Mammary epithelial cell (primary cell): ENCODE measurements around the gene METTL5.

Experiments used
- CTCF ChIP-seq, 2 donors: IDR thresholded peaks in 1 of 2; conservative IDR thresholded peaks in 1 of 2; 2 replicates each; pipeline ENCODE4 v1.5.1; 2011 to 2012; ENCODE audit warnings: inconsistent platforms in 2 of 2, low read length in 2 of 2, mild to moderate bottlenecking in 2 of 2, control low read depth in 1 of 2, low read depth in 1 of 2; ENCODE audit not compliant: insufficient read depth in 1 of 2; ENCODE audit errors: extremely low read depth in 1 of 2
- EZH2 ChIP-seq: IDR thresholded peaks from 2 replicates; pipeline ENCODE4 v1.6.1; 2012; ENCODE audit warnings: low read length, inconsistent platforms, borderline replicate concordance

- TF ChIP-seq CTCF (conservative IDR thresholded peaks at IDR 0.05 in 1 of 2, IDR thresholded peaks at IDR 0.05 in 1 of 2; ENCODE audit: extremely low read depth in 1 of 2, insufficient read depth in 1 of 2, low read depth in 1 of 2, low read length in 2 of 2) (no peak), EZH2 (no peak)
Observed at GRCh38 chr2:169798397-169798717, 26.3 kb downstream of the METTL5 start.
